HepG2 (cell line): ENCODE data around the gene ALG8. TPM values are rescaled to one million over a fixed set of nuclear protein-coding genes. Genes with fewer than 3 reads are reported as not detected.

Experiments
- AGO2 ChIP-seq: fragments of 200-400 bp; formaldehyde crosslinking; optimal IDR thresholded peaks from 2 replicates; pipeline ENCODE3; 2017; ENCODE audit warnings: mild to moderate bottlenecking, low read depth, low read length, moderate library complexity
- ARNTL ChIP-seq: sonication (generic); formaldehyde crosslinking; IDR thresholded peaks from 2 replicates; pipeline ENCODE4 v1.4.0; 2020; ENCODE audit warnings: mild to moderate bottlenecking, missing genetic modification reagents
- BHLHE40 ChIP-seq: IDR thresholded peaks from 2 replicates; pipeline ENCODE4 v1.6.1; 2011; ENCODE audit warnings: low read length, improper control_type of control experiment
- DMTF1 ChIP-seq: sonication (generic); formaldehyde crosslinking; IDR thresholded peaks from 2 replicates; pipeline ENCODE4 v1.4.0; 2020; ENCODE audit warnings: mild to moderate bottlenecking, missing genetic modification reagents
- FOXK1 ChIP-seq: sonication (generic); formaldehyde crosslinking; IDR thresholded peaks from 2 replicates; pipeline ENCODE4 v1.4.0; 2020; ENCODE audit warnings: low read depth, missing genetic modification reagents, borderline replicate concordance
- FOXP4 ChIP-seq: sonication (generic); formaldehyde crosslinking; IDR thresholded peaks from 2 replicates; pipeline ENCODE4 v1.4.0; 2020; ENCODE audit warnings: missing genetic modification reagents
- GTF2F1 ChIP-seq: fragments of 150-350 bp; IDR thresholded peaks from 2 replicates; pipeline ENCODE4 v1.6.1; 2014; ENCODE audit warnings: low read length
- HDAC1 ChIP-seq: sonication (generic); formaldehyde crosslinking; IDR thresholded peaks from 2 replicates; pipeline ENCODE4 v1.5.1; 2020; ENCODE audit warnings: mild to moderate bottlenecking, missing genetic modification reagents
- HMGA1 ChIP-seq: sonication (generic); formaldehyde crosslinking; conservative IDR thresholded peaks from 2 replicates; pipeline ENCODE4 v1.4.0; 2020; ENCODE audit warnings: missing genetic modification reagents
- MAFK ChIP-seq, 2 experiments: IDR thresholded peaks in 1 of 2; conservative IDR thresholded peaks in 1 of 2; 2 replicates each; pipeline ENCODE4 v1.6.1; 2011; ENCODE audit warnings: improper control_type of control experiment in 2 of 2, low read length in 2 of 2
- MTF2 ChIP-seq: sonication (generic); formaldehyde crosslinking; IDR thresholded peaks from 2 replicates; pipeline ENCODE4 v1.5.0; 2020; ENCODE audit warnings: missing genetic modification reagents, borderline replicate concordance
- NCOA2 ChIP-seq: sonication (generic); formaldehyde crosslinking; IDR thresholded peaks from 2 replicates; pipeline ENCODE4 v1.8.0; 2022; ENCODE audit warnings: inconsistent platforms
- NR2F6 ChIP-seq, 2 experiments: IDR thresholded peaks; 2 replicates each; pipeline ENCODE4 v1.6.1; 2016; ENCODE audit warnings: antibody characterized with exemption in 1 of 2, mild to moderate bottlenecking in 1 of 2
- RBM22 ChIP-seq: fragments of 200-400 bp; formaldehyde crosslinking; optimal IDR thresholded peaks from 2 replicates; pipeline ENCODE3; 2017; ENCODE audit warnings: mild to moderate bottlenecking, low read length, moderate library complexity
- RFX3 ChIP-seq: IDR thresholded peaks from 2 replicates; pipeline ENCODE4 v1.6.1; 2016; ENCODE audit warnings: missing biosample characterization, missing genetic modification reagents
- RORA ChIP-seq: sonication (generic); formaldehyde crosslinking; IDR thresholded peaks from 2 replicates; pipeline ENCODE4 v1.5.0; 2020; ENCODE audit warnings: mild to moderate bottlenecking, missing genetic modification reagents, moderate library complexity
- SMYD3 ChIP-seq: sonication (generic); formaldehyde crosslinking; IDR thresholded peaks from 2 replicates; pipeline ENCODE4 v1.8.1; 2023; ENCODE audit warnings: mild to moderate bottlenecking, missing genetic modification reagents
- SOX6 ChIP-seq, 2 experiments: fragments of 450-650 bp in 1 of 2; sonication (generic) in 1 of 2; formaldehyde crosslinking in 1 of 2; IDR thresholded peaks; 2 replicates each; pipeline versions ENCODE4 v1.4.0 to v1.6.1; 2017 to 2020; ENCODE audit warnings: antibody characterized with exemption in 1 of 2, mild to moderate bottlenecking in 1 of 2, missing genetic modification reagents in 1 of 2
- ZBTB38 ChIP-seq: sonication (generic); formaldehyde crosslinking; IDR thresholded peaks from 2 replicates; pipeline ENCODE4 v1.5.1; 2020; ENCODE audit warnings: mild to moderate bottlenecking, missing genetic modification reagents
- ZKSCAN1 ChIP-seq: fragments of 150-350 bp; IDR thresholded peaks from 2 replicates; pipeline ENCODE4 v1.6.1; 2014; ENCODE audit warnings: low read length
- ZNF253 ChIP-seq: sonication (generic); formaldehyde crosslinking; IDR thresholded peaks from 2 replicates; pipeline ENCODE4 v1.8.0; 2022; ENCODE audit warnings: mild to moderate bottlenecking, missing genetic modification reagents, borderline replicate concordance
- ZNF260 ChIP-seq: sonication (generic); formaldehyde crosslinking; IDR thresholded peaks from 2 replicates; pipeline ENCODE4 v1.4.0; 2020; ENCODE audit warnings: missing genetic modification reagents, low read depth, mild to moderate bottlenecking, borderline replicate concordance
- ZNF451 ChIP-seq: sonication (generic); formaldehyde crosslinking; IDR thresholded peaks from 2 replicates; pipeline ENCODE4 v1.5.0; 2020; ENCODE audit warnings: mild to moderate bottlenecking, missing genetic modification reagents
- ZNF737 ChIP-seq: sonication (generic); formaldehyde crosslinking; IDR thresholded peaks from 2 replicates; pipeline ENCODE4 v1.5.0; 2020; ENCODE audit warnings: missing genetic modification reagents, mild to moderate bottlenecking, borderline replicate concordance
- ZNF749 ChIP-seq: sonication (generic); formaldehyde crosslinking; IDR thresholded peaks from 2 replicates; pipeline ENCODE4 v1.8.0; 2022; ENCODE audit warnings: mild to moderate bottlenecking, missing genetic modification reagents, moderate library complexity, borderline replicate concordance
- ZNF788 ChIP-seq: sonication (generic); formaldehyde crosslinking; IDR thresholded peaks from 2 replicates; pipeline ENCODE4 v1.5.0; 2020; ENCODE audit warnings: mild to moderate bottlenecking, missing genetic modification reagents, borderline replicate concordance
- polyA plus RNA-seq, 8 experiments: library from polyadenylated mRNA; depleted of rRNA in 3 of 8; stranded (reverse) in 7 of 8; unstranded in 1 of 8; fragments of >200 nt; fragmentation: Illumina TruSeq in 4 of 8; extraction: Trizol in 4 of 8; gene quantifications; 2 replicates each; pipeline versions ENCODE4 v1.2.1 to v1.2.3, GENCODE V29; 2011 to 2016; ENCODE audit warnings: low read depth in 4 of 8, missing spikeins in 1 of 8, mixed read lengths in 1 of 8; ENCODE audit not compliant: insufficient read depth in 1 of 8
- total RNA-seq, 5 experiments: library from RNA; depleted of rRNA; stranded (reverse); fragments of >200 nt; fragmentation: Illumina TruSeq; extraction: Trizol; gene quantifications; 2 replicates each; pipeline ENCODE4 v1.2.3, GENCODE V29; 2016; ENCODE audit warnings: low read depth in 1 of 5

ALG8 gene
- total and polyA plus RNA-seq, 2 of the 13 experiments (the other 11 are each of a cell fraction or from before 2014, with no cell fraction given), result 75.8 to 88.0 TPM

- TF ChIP-seq ARNTL (CRISPR knock-in tag) (0 out of 2 replicates have a peak, but pooled peaks have one; percentile 47), SMYD3 (CRISPR knock-in tag) (0 out of 2 replicates have a peak, but pooled peaks have one; percentile 16), ZNF260 (CRISPR knock-in tag) (no peak), ZNF737 (peak; percentile 87), GTF2F1 (no peak), HMGA1 (CRISPR knock-in tag) (no peak), NCOA2 (CRISPR knock-in tag) (peak; percentile 70), NR2F6 (IDR thresholded peaks at IDR 0.05) (peak; percentile 58; the same call in 1 of the 2 replicates), NR2F6 (CRISPR knock-in tag; IDR thresholded peaks at IDR 0.05) (peak; percentile 77; the same call in 1 of the 2 replicates), RORA (CRISPR knock-in tag) (no peak), AGO2 (peak; percentile 91), BHLHE40 (peak; percentile 63; the same call in 1 of the 2 replicates), RFX3 (CRISPR knock-in tag) (peak; percentile 47; the same call in 1 of the 2 replicates), ZNF788 (CRISPR knock-in tag) (peak; percentile 96), ZKSCAN1 (peak; percentile 67), RBM22 (no peak), SOX6 (IDR thresholded peaks at IDR 0.05) (no peak), SOX6 (CRISPR knock-in tag; IDR thresholded peaks at IDR 0.05) (peak; percentile 76), FOXP4 (CRISPR knock-in tag) (peak; percentile 78), HDAC1 (peak; percentile 90), DMTF1 (CRISPR knock-in tag) (0 out of 2 replicates have a peak, but pooled peaks have one; percentile 65), MAFK (conservative IDR thresholded peaks at IDR 0.05 in 1 of 2, IDR thresholded peaks at IDR 0.05 in 1 of 2; ENCODE audit: low read length in 2 of 2) (no peak), ZNF749 (CRISPR knock-in tag) (peak; percentile 84; the same call in 1 of the 2 replicates), ZNF451 (CRISPR knock-in tag) (peak; percentile 75; the same call in 1 of the 2 replicates), FOXK1 (CRISPR knock-in tag) (peak; percentile 89; the same call in 1 of the 2 replicates), ZBTB38 (CRISPR knock-in tag) (peak; percentile 97), MTF2 (CRISPR knock-in tag) (peak; percentile 59; the same call in 1 of the 2 replicates), ZNF253 (CRISPR knock-in tag) (peak; percentile 90)
Observed at GRCh38 chr11:78079232-78080083, 60.0 kb downstream of the ALG8 start, which contains the start of gene NDUFC2 (continued).
